CD8-positive, alpha-beta memory T cell (primary cell): ENCODE results near the gene CATSPER1. TPM values are rescaled to one million over a fixed set of nuclear protein-coding genes. Genes with fewer than 3 reads are reported as not detected.

Experiments
- CTCF ChIA-PET: fragments of 350-600 bp; sonication (Branson Sonifier 250); formaldehyde crosslinking; loops from one replicate; lab custom pipeline; 2021; ENCODE audit warnings: antibody characterized with exemption; lab: Charles Lee
- POLR2A ChIA-PET: fragments of 350-600 bp; sonication (Branson Sonifier 250); formaldehyde crosslinking; loops from one replicate; lab custom pipeline; 2021; ENCODE audit warnings: antibody characterized with exemption; lab: Charles Lee
- DNase-seq, 5 donors: peaks; one replicate each; pipeline versions ENCODE4 v3.0.0 to v3.0.0-alpha.2; 2020 to 2022; ENCODE audit warnings: mixed read lengths in 1 of 5
- H3K27ac ChIP-seq: one replicate; pipeline ENCODE4 v1.7.0; 2013; ENCODE audit warnings: low read depth, mild to moderate bottlenecking, low read length, moderate library complexity
- H3K27me3 ChIP-seq: 2 replicates; pipeline ENCODE4 v1.7.0; 2013; ENCODE audit warnings: low read length, mild to moderate bottlenecking; ENCODE audit not compliant: insufficient read depth, poor library complexity, severe bottlenecking
- H3K36me3 ChIP-seq: 2 replicates; pipeline ENCODE4 v1.7.0; 2013; ENCODE audit warnings: mild to moderate bottlenecking, low read length, moderate library complexity; ENCODE audit not compliant: insufficient read depth
- H3K4me1 ChIP-seq: 2 replicates; pipeline ENCODE4 v1.7.0; 2013; ENCODE audit warnings: mild to moderate bottlenecking, low read length, moderate library complexity; ENCODE audit not compliant: insufficient read depth
- H3K4me3 ChIP-seq: 2 replicates; pipeline ENCODE4 v1.7.0; 2013; ENCODE audit warnings: mild to moderate bottlenecking, low read length
- H3K9me3 ChIP-seq: 2 replicates; pipeline ENCODE4 v1.7.0; 2013; ENCODE audit warnings: mild to moderate bottlenecking, low read length
- H3K27ac Mint-ChIP-seq, 8 donors: one replicate each; pipeline ENCODE4 v1.8.0; 2020 to 2021; ENCODE audit warnings: mixed read lengths in 8 of 8, mild to moderate bottlenecking in 6 of 8, inconsistent platforms in 3 of 8, moderate library complexity in 3 of 8
- H3K27me3 Mint-ChIP-seq, 2 donors: one replicate each; pipeline ENCODE4 v1.8.0; 2020 to 2021; ENCODE audit warnings: mixed read lengths in 2 of 2, mild to moderate bottlenecking in 1 of 2, moderate library complexity in 1 of 2
- H3K36me3 Mint-ChIP-seq, 3 donors: one replicate each; pipeline ENCODE4 v1.8.0; 2020 to 2021; ENCODE audit warnings: mixed read lengths in 3 of 3, inconsistent platforms in 1 of 3, mild to moderate bottlenecking in 1 of 3
- H3K4me1 Mint-ChIP-seq, 3 donors: one replicate each; pipeline ENCODE4 v1.8.0; 2020 to 2021; ENCODE audit warnings: mixed read lengths in 3 of 3, inconsistent platforms in 1 of 3, mild to moderate bottlenecking in 1 of 3
- H3K4me3 Mint-ChIP-seq, 7 donors: one replicate each; pipeline ENCODE4 v1.8.0; 2020 to 2021; ENCODE audit warnings: mixed read lengths in 7 of 7, mild to moderate bottlenecking in 6 of 7, moderate library complexity in 4 of 7, inconsistent platforms in 2 of 7
- H3K9me3 Mint-ChIP-seq, 5 donors: one replicate each; pipeline ENCODE4 v1.8.0; 2020 to 2022; ENCODE audit warnings: mixed read lengths in 5 of 5, mild to moderate bottlenecking in 3 of 5, moderate library complexity in 2 of 5, inconsistent platforms in 1 of 5
- polyA plus RNA-seq: library from polyadenylated mRNA; unstranded; fragments of 300-500 nt; fragmentation: Illumina TruSeq; gene quantifications from one replicate; pipeline ENCODE4 v1.2.3, GENCODE V29; 2021
- total RNA-seq, 2 experiments: library from RNA; stranded (reverse); gene quantifications; one replicate each; pipeline ENCODE4 v1.2.3, GENCODE V29; 2021

CATSPER1 gene
- total RNA-seq (not detected), polyA plus RNA-seq (not detected)

DNA sequence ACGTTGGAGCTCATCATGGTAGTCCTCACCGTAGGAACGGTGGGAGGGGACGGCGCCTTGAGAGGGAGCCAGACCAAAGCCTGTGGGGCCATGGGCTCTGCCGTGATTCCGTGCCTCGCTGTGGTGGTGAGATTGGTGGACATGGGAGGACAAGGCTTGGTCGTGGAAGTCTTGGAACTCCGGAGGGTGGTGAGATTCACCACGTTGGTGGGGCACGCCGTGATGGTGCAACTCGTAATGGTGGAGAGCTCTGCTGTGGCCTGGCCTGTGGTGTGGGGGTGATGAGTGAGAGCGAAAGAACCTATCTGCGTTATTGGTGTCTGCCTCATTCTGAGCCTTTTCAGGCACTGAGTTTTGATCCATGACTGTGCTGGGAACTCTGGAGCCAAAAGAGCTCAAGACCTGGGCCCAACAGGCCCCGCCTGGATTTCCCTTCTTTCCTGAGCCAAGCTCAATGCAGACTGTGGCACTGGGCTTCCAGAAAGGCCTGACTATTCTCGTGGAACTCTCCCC lies at the start of gene CATSPER1:
TSS of gene CATSPER1 (minus strand) at position 463 of the 513 bp plus-strand sequence. CDS start at position 363, 100 bp downstream.
- H3K9me3 Mint-ChIP-seq: no peaks in the 10 kb centered on the region
- DNase-seq: no peak
- H3K4me1 ChIP-seq: peaks cover 7% of the 10 kb centered on the region
- H3K4me3 Mint-ChIP-seq: peak within 1 kb of the TSS in 1 of 7 donors; percentile 68
- peaks cover 5 to 8% (median 6%) of the 10 kb centered on the region in 3 donors for H3K4me1 Mint-ChIP-seq
- H3K27ac ChIP-seq: no peak within 1 kb of the TSS
- no peaks in the 10 kb centered on the region for H3K27me3 ChIP-seq
- POLR2A ChIA-PET: no interaction called here
- H3K36me3 Mint-ChIP-seq: no peaks in the 10 kb centered on the region
- no peaks in the 10 kb centered on the region for H3K36me3 ChIP-seq
- H3K27me3 Mint-ChIP-seq: peaks cover 3 to 8% of the 10 kb centered on the region in 2 donors
- CTCF ChIA-PET: interaction anchor here (1.0 to 1.2 kb wide), 2 partner anchors 142 to 314 kb away, joined by 3 read pairs; partner anchors contain the start of gene KAT5
- no peak within 1 kb of the TSS for H3K4me3 ChIP-seq
- H3K27ac Mint-ChIP-seq: peak within 1 kb of the TSS in 1 of 8 donors; percentile 47
- H3K9me3 ChIP-seq: no peaks in the 10 kb centered on the region

DNA sequence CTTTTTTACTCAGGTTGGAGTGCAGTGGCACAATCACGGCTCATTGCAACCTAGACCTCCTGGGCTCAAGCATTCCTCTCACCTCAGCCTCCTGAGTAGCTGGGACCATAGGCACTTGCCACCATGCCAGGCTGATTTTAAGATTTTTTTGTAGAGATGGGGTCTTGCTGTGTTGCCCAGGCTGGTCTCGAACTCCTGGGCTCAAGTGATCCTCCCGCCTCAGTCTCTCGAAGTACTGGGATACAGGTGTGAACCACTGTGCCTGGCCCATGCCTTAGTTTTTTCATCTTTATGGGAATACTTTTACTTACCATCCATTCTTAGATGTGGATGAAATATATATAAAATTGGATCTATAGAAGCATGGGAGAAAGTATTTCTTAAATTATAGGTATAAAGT lies 49.0 kb upstream of the CATSPER1 start:
- ChIA-PET CTCF (interaction anchor here (1.7 kb wide), 1 partner anchor 59 kb away, joined by 9 read pairs; no protein-coding TSS in a partner anchor), POLR2A (no interaction called here)
- no peak for DNase-seq
- H3K9me3 Mint-ChIP-seq: no peaks in the 10 kb centered on the region
- Histone ChIP-seq H3K36me3 (peaks cover 7% of the 10 kb centered on the region), H3K27ac (no peak overlapping the region), H3K9me3 (no peaks in the 10 kb centered on the region), H3K4me3 (no peak overlapping the region), H3K4me1 (peaks cover 56% of the 10 kb centered on the region), H3K27me3 (no peaks in the 10 kb centered on the region)
- H3K27ac Mint-ChIP-seq: peak overlapping the region in 2 of 8 donors; percentile 86 to 91
- peak overlapping the region in 1 of 7 donors; percentile 20 for H3K4me3 Mint-ChIP-seq
- peaks cover 69 to 80% (median 71%) of the 10 kb centered on the region in 3 donors for H3K4me1 Mint-ChIP-seq
- peaks cover 0 to 71% (median 21%) of the 10 kb centered on the region in 3 donors for H3K36me3 Mint-ChIP-seq
- H3K27me3 Mint-ChIP-seq: peaks cover 0 to 4% of the 10 kb centered on the region in 2 donors

DNA sequence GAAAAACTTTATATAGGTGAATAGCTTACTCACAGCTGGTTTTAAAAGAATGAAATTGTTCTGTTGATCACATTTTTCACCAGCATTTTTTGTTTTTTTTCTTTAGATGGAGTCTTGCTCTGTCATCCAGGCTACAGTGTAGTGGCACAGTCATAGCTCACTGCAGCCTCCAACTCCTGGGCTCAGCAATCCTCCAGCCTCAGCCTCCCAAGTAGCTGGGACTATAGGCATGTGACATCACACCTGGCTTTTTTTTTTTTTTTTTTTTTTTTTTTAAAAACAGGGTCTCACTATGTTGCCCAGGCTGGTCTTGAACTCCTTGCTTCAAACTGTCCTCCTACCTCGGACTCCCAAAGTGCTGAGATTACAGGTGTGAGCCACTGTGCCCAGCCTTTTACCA lies 47.4 kb upstream of the CATSPER1 start:
- Histone ChIP-seq H3K27ac (no peak overlapping the region), H3K27me3 (no peaks in the 10 kb centered on the region), H3K36me3 (peaks cover 11% of the 10 kb centered on the region), H3K9me3 (no peaks in the 10 kb centered on the region), H3K4me1 (peaks cover 50% of the 10 kb centered on the region), H3K4me3 (no peak overlapping the region)
- Mint-ChIP-seq H3K27me3 (peaks cover 0 to 3% of the 10 kb centered on the region in 2 donors), H3K36me3 (peaks cover 0 to 68% (median 19%) of the 10 kb centered on the region in 3 donors), H3K27ac (peak overlapping the region in 7 of 8 donors; percentile 9 to 91 (median 73)), H3K4me3 (peak overlapping the region in 4 of 7 donors; percentile 73 to 97 (median 95)), H3K9me3 (no peaks in the 10 kb centered on the region), H3K4me1 (peaks cover 63 to 73% (median 64%) of the 10 kb centered on the region in 3 donors)
- DNase-seq: no peak
- POLR2A ChIA-PET: interaction anchor here (0.6 kb wide), 2 partner anchors 27 to 48 kb away, joined by 3 to 6 read pairs; no protein-coding TSS in a partner anchor
- CTCF ChIA-PET: interaction anchor here (1.2 kb wide), 1 partner anchor 61 kb away, joined by 3 read pairs; no protein-coding TSS in a partner anchor

DNA sequence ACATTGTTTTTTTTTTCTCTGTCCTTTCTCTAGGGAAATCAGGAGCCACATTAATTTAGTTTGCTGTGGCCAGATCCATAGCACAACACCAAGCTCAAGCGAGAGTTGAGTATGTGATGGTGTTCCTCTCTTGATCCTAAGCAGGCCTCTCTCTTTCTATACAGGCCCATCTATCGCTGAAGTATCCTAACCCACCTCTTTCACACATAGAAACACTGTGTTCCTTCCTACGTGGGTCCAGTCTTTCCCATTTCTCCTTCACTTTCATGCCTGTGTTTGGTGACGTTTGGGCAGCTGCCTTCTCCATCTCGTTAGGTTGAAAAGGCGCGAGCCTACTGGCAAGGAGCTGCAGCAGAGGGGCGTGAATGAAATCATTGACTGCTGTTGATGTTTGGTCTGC lies 46.2 kb upstream of the CATSPER1 start:
- Histone ChIP-seq H3K36me3 (peaks cover 20% of the 10 kb centered on the region), H3K27me3 (no peaks in the 10 kb centered on the region), H3K4me3 (peak overlapping the region; percentile 76), H3K4me1 (peaks cover 44% of the 10 kb centered on the region), H3K27ac (no peak overlapping the region), H3K9me3 (no peaks in the 10 kb centered on the region)
- Mint-ChIP-seq H3K4me3 (peak overlapping the region; percentile 93 to 98 (median 95)), H3K9me3 (no peaks in the 10 kb centered on the region), H3K27me3 (peaks cover 0 to 3% of the 10 kb centered on the region in 2 donors), H3K36me3 (peaks cover 0 to 68% (median 12%) of the 10 kb centered on the region in 3 donors), H3K27ac (peak overlapping the region; percentile 12 to 95 (median 92)), H3K4me1 (peaks cover 60 to 73% (median 62%) of the 10 kb centered on the region in 3 donors)
- ChIA-PET POLR2A (interaction anchor here (4.8 kb wide), 1 partner anchor 8 kb away, joined by 43 read pairs; no protein-coding TSS in a partner anchor), CTCF (interaction anchor here (0.8 to 8.1 kb wide), 4 partner anchors 9 to 62 kb away, joined by 3 to 103 read pairs (median 72); no protein-coding TSS in a partner anchor)
- DNase-seq: no peak

DNA sequence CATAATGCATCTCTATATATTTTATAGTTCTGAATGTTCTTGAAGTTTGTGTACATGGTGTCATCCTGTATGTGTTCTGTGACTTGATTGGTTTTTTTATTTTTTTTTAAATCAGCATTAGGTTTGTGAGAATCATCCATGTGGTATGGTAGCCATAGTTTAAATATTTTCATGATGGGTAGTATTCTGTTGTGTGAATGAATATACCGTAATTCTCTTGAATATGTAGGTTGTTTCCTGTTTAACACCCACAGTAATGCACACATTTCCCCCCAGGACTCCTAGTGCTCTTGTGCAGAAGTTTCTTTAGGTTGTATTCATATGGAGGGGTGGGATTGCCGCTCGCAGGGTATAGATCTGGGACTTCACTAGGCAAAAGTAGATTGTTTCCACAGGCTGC lies 45.8 kb upstream of the CATSPER1 start:
- H3K9me3 Mint-ChIP-seq: no peaks in the 10 kb centered on the region
- H3K27me3 Mint-ChIP-seq: peaks cover 0 to 3% of the 10 kb centered on the region in 2 donors
- DNase-seq: no peak
- H3K4me3 ChIP-seq: peak overlapping the region; percentile 76
- peak overlapping the region; percentile 93 to 98 (median 95) for H3K4me3 Mint-ChIP-seq
- H3K9me3 ChIP-seq: no peaks in the 10 kb centered on the region
- peaks cover 60 to 73% (median 62%) of the 10 kb centered on the region in 3 donors for H3K4me1 Mint-ChIP-seq
- ChIA-PET CTCF (interaction anchor here (1.5 to 8.1 kb wide), 6 partner anchors 9 to 62 kb away, joined by 5 to 103 read pairs (median 52); no protein-coding TSS in a partner anchor), POLR2A (interaction anchor here (1.2 to 4.8 kb wide), 4 partner anchors 8 to 54 kb away, joined by 4 to 43 read pairs (median 20); no protein-coding TSS in a partner anchor)
- no peaks in the 10 kb centered on the region for H3K27me3 ChIP-seq
- H3K27ac Mint-ChIP-seq: peak overlapping the region; percentile 62 to 98 (median 94)
- H3K4me1 ChIP-seq: peaks cover 40% of the 10 kb centered on the region
- H3K36me3 Mint-ChIP-seq: peaks cover 0 to 69% (median 14%) of the 10 kb centered on the region in 3 donors
- no peak overlapping the region for H3K27ac ChIP-seq
- H3K36me3 ChIP-seq: peaks cover 21% of the 10 kb centered on the region

DNA sequence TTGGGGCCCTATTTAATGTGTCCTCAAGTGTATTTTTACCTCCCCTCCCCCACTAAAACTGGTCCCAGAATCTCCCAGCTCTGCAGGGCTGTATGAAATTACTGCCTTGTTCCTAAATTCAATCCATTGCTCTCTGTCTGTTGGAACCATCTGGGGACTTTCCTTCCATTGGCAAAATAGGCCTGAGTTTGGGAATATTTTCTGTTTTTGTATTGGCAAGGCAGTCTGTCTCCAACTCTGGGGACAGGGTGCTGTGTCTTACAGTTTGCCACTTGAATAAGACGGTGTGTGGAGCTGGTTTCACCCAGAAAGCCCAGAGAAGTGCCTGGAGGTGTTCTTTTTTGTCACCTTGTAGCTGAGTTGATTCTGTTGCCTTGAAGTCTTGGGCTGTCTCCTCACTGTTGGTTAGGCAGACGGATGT lies 45.1 kb upstream of the CATSPER1 start:
- ChIA-PET CTCF (interaction anchor here (1.0 to 8.1 kb wide), 8 partner anchors 10 to 63 kb away, joined by 3 to 103 read pairs (median 22); no protein-coding TSS in a partner anchor), POLR2A (interaction anchor here (0.6 to 4.8 kb wide), 5 partner anchors 9 to 55 kb away, joined by 3 to 43 read pairs (median 5); no protein-coding TSS in a partner anchor)
- Histone ChIP-seq H3K4me3 (peak overlapping the region; percentile 76), H3K36me3 (peaks cover 28% of the 10 kb centered on the region), H3K27me3 (no peaks in the 10 kb centered on the region), H3K27ac (peak overlapping the region; percentile 38), H3K4me1 (peaks cover 35% of the 10 kb centered on the region), H3K9me3 (no peaks in the 10 kb centered on the region)
- Mint-ChIP-seq H3K36me3 (peaks cover 0 to 71% (median 16%) of the 10 kb centered on the region in 3 donors), H3K9me3 (no peaks in the 10 kb centered on the region), H3K27ac (peak overlapping the region; percentile 80 to 98 (median 95)), H3K4me3 (peak overlapping the region; percentile 93 to 98 (median 95)), H3K27me3 (peaks cover 0 to 3% of the 10 kb centered on the region in 2 donors), H3K4me1 (peaks cover 60 to 73% (median 65%) of the 10 kb centered on the region in 3 donors)
- peak in 1 of 5 donors; percentile 38 for DNase-seq

DNA sequence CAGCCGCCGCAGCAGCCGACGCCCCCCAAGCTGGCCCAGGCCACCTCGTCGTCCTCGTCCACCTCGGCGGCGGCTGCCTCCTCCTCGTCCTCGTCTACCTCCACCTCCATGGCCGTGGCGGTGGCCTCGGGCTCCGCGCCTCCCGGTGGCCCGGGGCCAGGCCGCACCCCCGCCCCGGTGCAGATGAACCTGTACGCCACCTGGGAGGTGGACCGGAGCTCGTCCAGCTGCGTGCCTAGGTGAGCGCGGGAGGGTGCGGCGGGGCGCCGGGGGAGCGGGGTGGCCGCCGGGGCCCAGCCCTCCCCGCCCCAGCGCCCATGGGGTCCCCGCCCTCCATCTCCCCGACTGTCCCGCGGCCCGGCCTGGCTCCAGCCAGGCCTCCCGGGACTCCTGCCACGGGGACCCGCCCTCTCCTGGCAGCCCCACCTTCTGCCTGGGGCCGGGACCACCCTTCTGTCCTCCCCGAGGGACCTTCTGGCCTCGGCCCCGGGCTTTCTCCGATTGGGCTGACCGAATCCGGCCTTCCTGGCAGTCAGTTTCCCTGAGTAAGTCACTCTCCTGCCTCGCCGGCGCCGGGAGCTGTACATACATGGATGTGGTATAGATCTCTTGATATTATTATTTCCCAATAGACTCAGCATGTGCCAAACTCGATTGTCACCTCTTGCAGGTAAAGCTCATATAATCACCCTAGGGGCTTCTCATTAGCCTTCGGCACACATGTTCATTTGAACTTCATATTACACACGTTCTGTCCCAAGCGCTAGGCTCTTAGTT lies 44.5 kb upstream of the CATSPER1 start:
- no peaks in the 10 kb centered on the region for H3K27me3 ChIP-seq
- H3K4me3 ChIP-seq: peak overlapping the region; percentile 76
- H3K4me3 Mint-ChIP-seq: peak overlapping the region; percentile 93 to 98 (median 95)
- peak overlapping the region; percentile 38 for H3K27ac ChIP-seq
- no peaks in the 10 kb centered on the region for H3K9me3 ChIP-seq
- peak in 4 of 5 donors; percentile 9 to 61 (median 20) for DNase-seq
- ChIA-PET CTCF (interaction anchor here (1.0 to 8.1 kb wide), 8 partner anchors 11 to 64 kb away, joined by 3 to 103 read pairs (median 22); no protein-coding TSS in a partner anchor), POLR2A (interaction anchor here (0.6 to 4.8 kb wide), 7 partner anchors 10 to 56 kb away, joined by 3 to 43 read pairs (median 5); partner anchors contain the start of gene SF3B2)
- no peaks in the 10 kb centered on the region for H3K9me3 Mint-ChIP-seq
- peaks cover 35% of the 10 kb centered on the region for H3K4me1 ChIP-seq
- peaks cover 33% of the 10 kb centered on the region for H3K36me3 ChIP-seq
- H3K27me3 Mint-ChIP-seq: peaks cover 0 to 3% of the 10 kb centered on the region in 2 donors
- peaks cover 58 to 74% (median 65%) of the 10 kb centered on the region in 3 donors for H3K4me1 Mint-ChIP-seq
- H3K27ac Mint-ChIP-seq: peak overlapping the region; percentile 80 to 98 (median 95)
- H3K36me3 Mint-ChIP-seq: peaks cover 0 to 71% (median 19%) of the 10 kb centered on the region in 3 donors
